ENCODE results near the gene LMBR1.
"Not testable (repeated sequence)": the region's sequence is repeated elsewhere in the genome, so short reads cannot be mapped to it uniquely, and the experiment has no call there.

The LMBR1 gene, protein sequence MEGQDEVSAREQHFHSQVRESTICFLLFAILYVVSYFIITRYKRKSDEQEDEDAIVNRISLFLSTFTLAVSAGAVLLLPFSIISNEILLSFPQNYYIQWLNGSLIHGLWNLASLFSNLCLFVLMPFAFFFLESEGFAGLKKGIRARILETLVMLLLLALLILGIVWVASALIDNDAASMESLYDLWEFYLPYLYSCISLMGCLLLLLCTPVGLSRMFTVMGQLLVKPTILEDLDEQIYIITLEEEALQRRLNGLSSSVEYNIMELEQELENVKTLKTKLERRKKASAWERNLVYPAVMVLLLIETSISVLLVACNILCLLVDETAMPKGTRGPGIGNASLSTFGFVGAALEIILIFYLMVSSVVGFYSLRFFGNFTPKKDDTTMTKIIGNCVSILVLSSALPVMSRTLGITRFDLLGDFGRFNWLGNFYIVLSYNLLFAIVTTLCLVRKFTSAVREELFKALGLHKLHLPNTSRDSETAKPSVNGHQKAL

DNA sequence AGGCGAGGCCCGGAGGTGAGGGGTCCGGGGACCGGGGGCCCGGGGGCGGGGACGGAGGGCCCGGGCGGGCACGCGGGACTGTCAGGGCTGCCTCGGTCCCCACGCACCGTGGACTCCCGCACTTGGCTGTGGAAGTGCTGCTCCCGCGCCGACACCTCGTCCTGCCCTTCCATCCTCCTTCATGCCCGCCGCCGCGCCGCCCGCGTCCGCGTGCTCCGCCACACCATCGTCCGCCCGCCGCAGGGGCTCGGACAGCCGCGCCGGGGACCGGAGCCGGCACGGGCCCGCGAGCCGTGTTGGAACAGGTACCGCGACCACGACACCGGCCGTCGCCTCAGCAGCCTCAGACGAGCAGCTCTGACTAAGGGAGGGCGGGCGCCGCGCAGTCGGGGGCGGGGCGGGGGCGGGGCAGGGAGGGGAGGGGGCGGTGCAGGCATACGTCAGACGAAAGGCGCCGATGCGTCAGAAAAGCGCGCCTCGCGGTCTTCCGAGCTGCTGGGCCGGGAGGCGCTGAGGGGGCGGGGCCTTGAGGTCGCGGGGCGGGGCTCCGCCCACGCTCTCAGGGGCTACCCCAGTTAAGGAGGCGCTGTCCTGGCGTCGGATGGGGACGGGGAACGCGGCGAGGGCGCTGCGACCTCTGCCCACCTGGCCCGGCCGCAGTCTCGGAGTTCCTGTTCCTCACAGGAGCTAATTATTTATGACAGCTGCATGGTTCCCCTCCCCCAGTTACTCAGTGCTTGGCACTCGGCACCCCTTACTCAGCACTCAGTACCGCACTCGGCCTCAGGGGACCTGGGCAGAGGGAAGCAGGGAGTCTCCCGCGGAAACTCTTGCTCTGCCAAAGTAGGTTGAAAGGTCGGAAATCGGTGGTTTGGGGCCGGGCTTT, at the start of gene LMBR1:
TSS of gene LMBR1 (minus strand) at position 363 of the 886 bp plus-strand sequence. CDS start at position 173, 190 bp downstream.
- peak; percentile 81 to 93 for DNase-seq

DNA sequence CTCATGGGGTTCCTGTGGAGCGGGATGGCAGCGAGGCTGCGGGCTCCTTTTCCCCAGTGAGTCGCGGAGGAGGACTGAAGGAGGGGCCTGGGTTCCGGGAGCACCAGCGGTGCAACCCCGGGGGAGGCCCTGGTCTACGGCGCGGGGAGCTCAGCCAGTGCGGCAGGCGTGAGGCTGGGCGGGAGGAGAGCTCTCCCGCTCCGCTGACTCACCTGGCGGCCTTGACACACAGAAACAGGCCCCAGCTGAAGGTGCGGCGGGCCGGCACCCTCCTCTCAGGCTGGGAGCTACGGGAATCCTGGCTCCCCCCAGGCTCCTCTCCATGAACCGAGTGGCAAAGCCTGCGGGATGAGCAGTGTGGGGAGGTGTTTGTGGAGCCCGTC, 49.7 kb upstream of the LMBR1 start:
- no peak for DNase-seq

DNA sequence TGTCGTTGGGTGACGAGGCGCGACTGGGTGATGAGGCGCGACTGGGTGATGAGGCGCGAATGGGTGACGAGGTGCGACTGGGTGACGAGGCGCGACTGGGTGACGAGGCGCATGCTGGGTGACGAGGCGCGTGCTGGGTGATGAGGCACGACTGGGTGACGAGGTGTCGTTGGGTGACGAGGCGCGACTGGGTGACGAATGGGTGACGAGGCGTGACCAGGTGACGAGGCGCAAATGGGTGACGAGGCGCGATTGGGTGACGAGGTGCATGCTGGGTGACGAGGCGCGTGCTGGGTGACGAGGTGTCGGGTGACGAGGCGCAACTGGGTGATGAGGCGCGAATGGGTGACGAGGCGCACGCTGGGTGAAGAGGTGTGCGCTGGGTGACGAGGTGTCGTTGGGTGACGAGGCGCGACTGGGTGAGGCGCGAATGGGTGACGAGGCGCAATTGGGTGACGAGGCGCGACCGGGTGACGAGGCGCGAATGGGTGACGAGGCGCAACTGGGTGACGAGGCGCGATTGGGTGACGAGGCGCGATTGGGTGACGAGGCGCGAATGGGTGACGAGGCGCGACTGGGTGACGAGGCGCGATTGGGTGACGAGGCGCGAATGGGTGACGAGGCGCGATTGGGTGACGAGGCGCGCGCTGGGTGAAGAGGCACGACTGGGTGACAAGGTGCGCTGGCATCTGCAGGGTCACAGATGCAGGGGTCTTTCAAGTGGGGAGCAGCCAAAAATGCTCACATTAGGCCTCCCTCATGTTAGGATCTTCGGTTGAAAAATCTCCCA, 48.6 kb upstream of the LMBR1 start:
- no peak for DNase-seq

DNA sequence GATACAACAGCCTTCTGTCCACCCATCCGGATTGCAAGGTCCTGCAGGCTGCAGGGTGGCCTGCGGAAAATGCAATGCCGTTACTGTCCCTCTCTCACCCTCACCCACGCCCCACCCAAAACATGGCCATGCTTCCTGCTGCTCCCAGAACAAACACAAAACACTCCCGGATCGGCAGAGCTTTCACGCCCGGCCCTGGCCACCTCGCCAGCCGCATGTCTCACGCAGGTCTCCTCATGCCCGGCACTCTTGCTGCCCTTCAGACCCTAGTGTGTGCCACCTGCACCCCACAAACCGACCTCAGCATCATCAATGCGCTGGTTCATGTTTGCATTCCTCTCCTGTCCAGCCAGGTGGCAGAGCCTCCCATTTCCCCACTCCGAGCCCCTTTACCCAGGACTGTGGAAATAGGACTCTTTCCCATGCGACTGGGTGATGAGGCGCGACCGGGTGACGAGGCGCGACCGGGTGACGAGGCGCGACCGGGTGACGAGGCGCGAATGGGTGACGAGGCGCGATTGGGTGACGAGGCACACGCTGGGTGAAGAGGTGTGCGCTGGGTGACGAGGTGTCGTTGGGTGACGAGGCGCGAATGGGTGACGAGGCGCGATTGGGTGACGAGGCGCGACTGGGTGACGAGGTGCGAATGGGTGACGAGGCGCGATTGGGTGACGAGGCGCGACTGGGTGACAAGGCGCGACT, 47.6 kb upstream of the LMBR1 start:
- DNase-seq = no peak

GRCh38 chr7:156936766-156937165, 43.8 kb upstream of the LMBR1 start:
- not testable (repeated sequence) for DNase-seq

GRCh38 chr7:156935250-156935649, 42.3 kb upstream of the LMBR1 start:
- DNase-seq = no peak

DNA sequence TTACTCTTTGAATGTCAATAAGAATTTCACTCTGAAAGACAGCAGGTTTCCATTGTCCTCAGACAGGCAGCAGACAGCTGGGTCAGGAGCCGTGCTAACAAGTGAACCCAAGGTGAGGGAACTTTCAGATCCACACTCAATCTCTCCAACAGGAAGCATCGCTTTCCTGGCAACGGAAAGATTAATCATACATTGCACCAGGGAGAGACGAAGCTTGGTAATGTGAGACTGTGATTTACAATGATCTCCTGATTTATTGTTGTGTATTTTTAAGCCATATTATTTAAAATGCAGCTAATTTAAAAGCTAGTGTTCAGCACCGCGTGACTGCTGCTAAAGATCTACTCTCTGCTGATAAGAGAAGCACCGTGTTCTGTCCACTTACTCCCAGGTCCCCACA, 39.0 kb upstream of the LMBR1 start:
- peak in 1 of 2 experiments; percentile 18 for DNase-seq

GRCh38 chr7:156929789-156930539, 37.0 kb upstream of the LMBR1 start:
- no peak for DNase-seq

DNA sequence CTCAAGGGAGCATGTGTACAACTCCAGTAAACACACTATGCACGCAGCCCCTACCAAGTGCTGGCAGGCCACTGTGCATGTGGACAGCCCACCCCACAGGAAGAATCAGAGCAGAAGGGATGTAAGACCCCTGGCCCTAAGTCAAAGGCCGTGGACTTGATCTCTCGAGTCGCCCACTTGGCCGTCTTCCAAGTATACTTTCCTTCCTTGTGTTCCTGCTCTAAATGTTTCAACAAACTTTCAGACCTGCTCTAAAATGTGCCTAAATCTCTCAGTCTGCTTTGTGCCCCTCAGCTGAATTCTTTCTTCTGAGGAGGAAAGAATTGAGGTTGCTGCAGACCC, 35.4 kb upstream of the LMBR1 start:
- DNase-seq = no peak

- no peak for DNase-seq
Measured at GRCh38 chr7:156927571-156928405, 34.8 kb upstream of the LMBR1 start.

GRCh38 chr7:156925821-156926220, 32.8 kb upstream of the LMBR1 start:
- not testable (repeated sequence) for DNase-seq

DNA sequence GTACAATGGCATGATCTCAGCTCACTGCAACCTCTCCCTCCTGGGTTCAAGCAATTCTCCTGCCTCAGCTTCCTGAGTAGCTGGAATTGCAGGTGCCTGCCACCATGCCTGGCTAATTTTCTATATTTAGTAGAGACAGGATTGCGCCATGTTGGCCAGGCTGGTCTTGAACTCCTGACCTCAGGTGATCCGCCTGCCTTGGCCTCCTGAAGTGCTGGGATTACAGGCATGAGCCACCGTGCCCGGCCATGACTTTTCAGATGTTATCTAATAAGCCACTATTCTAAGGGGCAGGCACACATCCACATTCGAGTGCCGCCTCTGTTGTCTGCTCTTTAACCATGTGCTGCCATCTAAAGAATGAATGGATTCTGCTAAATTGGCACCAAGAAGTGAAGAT, 29.3 kb upstream of the LMBR1 start:
- DNase-seq = not testable (repeated sequence)

DNA sequence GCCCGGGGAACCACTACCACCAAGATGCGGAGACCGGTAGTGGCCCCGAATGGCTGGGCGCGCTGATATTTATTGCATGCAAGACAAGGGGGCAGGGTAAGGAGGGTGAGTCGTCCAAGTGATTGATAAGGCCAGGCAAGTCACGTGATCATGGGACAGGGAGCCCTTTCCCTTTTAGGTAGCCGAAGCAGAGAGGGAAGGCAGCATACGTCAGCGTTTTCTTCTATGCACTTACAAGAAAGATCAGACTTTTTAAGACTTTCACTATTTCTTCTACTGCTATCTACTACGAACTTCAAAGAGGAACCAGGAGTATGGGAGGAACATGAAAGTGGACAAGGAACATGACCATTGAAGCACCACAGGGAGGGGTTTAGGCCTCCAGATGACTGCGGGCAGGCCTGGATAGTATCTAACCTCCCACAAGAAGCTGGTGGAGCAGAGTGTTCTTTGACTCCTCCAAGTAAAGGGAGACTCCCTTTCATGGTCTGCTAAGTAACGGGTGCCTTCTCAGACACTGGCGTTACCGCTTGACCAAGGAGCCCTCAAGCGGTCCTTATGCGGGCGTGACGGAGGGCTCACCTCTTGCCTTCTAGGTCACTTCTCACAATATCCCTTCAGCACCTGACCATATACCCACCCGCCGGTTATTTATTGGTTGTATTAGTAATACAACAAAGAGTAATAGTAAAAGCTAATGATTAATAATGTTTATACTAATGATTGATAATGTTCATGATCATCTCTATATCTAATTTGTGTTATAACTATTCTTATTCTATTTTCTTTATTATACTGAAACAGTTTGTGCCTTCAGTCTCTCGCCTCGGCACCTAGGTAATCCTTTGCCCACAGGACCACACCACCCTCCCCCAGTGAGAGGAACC, 27.7 kb upstream of the LMBR1 start:
- not testable (repeated sequence) for DNase-seq

DNA sequence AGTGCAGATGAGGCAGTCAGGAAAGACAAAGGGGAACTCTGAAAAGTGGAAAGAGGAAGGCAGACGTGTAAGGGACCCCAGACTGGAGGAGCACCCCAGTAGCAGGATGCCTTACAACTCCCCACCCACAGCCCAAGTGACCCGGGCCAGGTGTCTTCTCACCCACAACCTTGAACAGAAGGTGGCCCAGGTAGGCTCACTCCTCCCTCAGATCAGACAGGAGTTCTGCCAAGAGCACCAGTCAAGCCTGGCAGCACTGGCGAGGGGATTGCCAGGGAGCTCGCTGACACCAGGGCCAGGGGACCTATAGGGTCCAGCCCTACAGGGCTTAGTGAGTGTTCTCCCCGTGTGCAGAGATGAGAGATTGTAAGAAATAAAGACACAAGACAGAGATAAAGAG, 27.1 kb upstream of the LMBR1 start:
- no peak for DNase-seq

- DNase-seq = no peak
Measured at GRCh38 chr7:156919132-156919713, 26.2 kb upstream of the LMBR1 start.

GRCh38 chr7:156918635-156919034, 25.7 kb upstream of the LMBR1 start:
- no peak for DNase-seq

DNA sequence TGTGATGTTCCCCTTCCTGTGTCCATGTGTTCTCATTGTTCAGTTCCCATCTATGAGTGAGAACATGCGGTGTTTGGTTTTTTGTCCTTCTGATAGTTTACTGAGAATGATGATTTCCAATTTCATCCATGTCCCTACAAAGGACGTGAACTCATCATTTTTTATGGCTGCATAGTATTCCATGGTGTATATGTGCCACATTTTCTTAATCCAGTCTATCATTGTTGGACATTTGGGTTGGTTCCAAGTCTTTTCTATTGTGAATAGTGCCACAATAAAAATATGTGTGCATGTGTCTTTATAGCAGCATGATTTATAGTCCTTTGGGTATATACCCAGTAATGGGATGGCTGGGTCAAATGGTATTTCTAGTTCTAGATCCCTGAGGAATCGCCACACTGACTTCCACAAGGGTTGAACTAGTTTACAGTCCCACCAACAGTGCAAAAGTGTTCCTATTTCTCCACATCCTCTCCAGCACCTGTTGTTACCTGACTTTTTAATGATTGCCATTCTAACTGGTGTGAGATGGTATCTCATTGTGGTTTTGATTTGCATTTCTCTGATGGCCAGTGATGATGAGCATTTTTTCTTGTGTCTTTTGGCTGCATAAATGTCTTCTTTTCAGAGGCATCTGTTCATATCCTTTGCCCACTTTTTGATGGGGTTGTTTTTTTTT, 16.7 kb upstream of the LMBR1 start:
- DNase-seq = not testable (repeated sequence)

GRCh38 chr7:156907656-156908055, 14.7 kb upstream of the LMBR1 start:
- DNase-seq = no peak

Measured in SW 1271 (cell line).